ENCODE results near the gene FGD3. TPM values are rescaled to one million over a fixed set of nuclear protein-coding genes. Genes with fewer than 3 reads are reported as not detected.
A peak's percentile ranks its signal among the peaks of the same experiment; 100 is the strongest.

The FGD3 gene
- total and polyA plus RNA-seq, 4 donors, result 6.1 to 45.9 (median 17.6) TPM

- no peak for ATAC-seq (ENCODE audit: insufficient read depth, low FRiP score)
- Histone ChIP-seq H3K27me3 (ENCODE audit: control insufficient read depth in 3 of 3, insufficient read depth in 3 of 3, low read length in 2 of 3) (no peaks in the 10 kb centered on the region), H3K27ac (ENCODE audit: low read depth in 1 of 2, low read length in 1 of 2) (no peak overlapping the region), H3K4me1 (ENCODE audit: control insufficient read depth in 5 of 5, insufficient read depth in 5 of 5, low read length in 5 of 5) (peaks cover 0 to 12% (median 9%) of the 10 kb centered on the region in 5 donors), H3K36me3 (ENCODE audit: control insufficient read depth in 4 of 4, insufficient read depth in 4 of 4, low read length in 4 of 4) (no peaks in the 10 kb centered on the region), H3K4me3 (no peak overlapping the region), H3K9ac (ENCODE audit: insufficient read depth in 1 of 2, low read length in 2 of 2) (no peak overlapping the region), H3K9me3 (ENCODE audit: control insufficient read depth in 4 of 4, insufficient read depth in 3 of 4, low read length in 3 of 4) (no peaks in the 10 kb centered on the region)
- no peak for TF ChIP-seq CTCF (IDR thresholded peaks at IDR 0.05; ENCODE audit: control extremely low read depth, extremely low read depth)
- 86 to 92% methylated on average over 13 of the region's 13 CpGs for WGBS, 2 donors
- DNase-seq, result peak in 1 of 3 donors; percentile 7
Observed at GRCh38 chr9:93079371-93079770, 132.0 kb downstream of the FGD3 start.

GRCh38 chr9:93080406-93080805, 133.1 kb downstream of the FGD3 start:
- Histone ChIP-seq H3K27me3 (ENCODE audit: control insufficient read depth in 3 of 3, insufficient read depth in 3 of 3, low read length in 2 of 3) (no peaks in the 10 kb centered on the region), H3K9ac (ENCODE audit: insufficient read depth in 1 of 2, low read length in 2 of 2) (no peak overlapping the region), H3K27ac (ENCODE audit: low read depth in 1 of 2, low read length in 1 of 2) (no peak overlapping the region), H3K4me1 (ENCODE audit: control insufficient read depth in 5 of 5, insufficient read depth in 5 of 5, low read length in 5 of 5) (peaks cover 0 to 12% (median 9%) of the 10 kb centered on the region in 5 donors), H3K4me3 (no peak overlapping the region), H3K36me3 (ENCODE audit: control insufficient read depth in 4 of 4, insufficient read depth in 4 of 4, low read length in 4 of 4) (no peaks in the 10 kb centered on the region), H3K9me3 (ENCODE audit: control insufficient read depth in 4 of 4, insufficient read depth in 3 of 4, low read length in 3 of 4) (no peaks in the 10 kb centered on the region)
- ATAC-seq (ENCODE audit: insufficient read depth, low FRiP score) (no peak), DNase-seq (peak in 1 of 3 donors; percentile 6)
- no peak for TF ChIP-seq CTCF (IDR thresholded peaks at IDR 0.05; ENCODE audit: control extremely low read depth, extremely low read depth)
- 91 to 98% methylated on average over 9 of the region's 9 CpGs for WGBS, 2 donors

- Histone ChIP-seq H3K36me3 (ENCODE audit: control insufficient read depth in 4 of 4, insufficient read depth in 4 of 4, low read length in 4 of 4) (no peaks in the 10 kb centered on the region), H3K4me1 (ENCODE audit: control insufficient read depth in 5 of 5, insufficient read depth in 5 of 5, low read length in 5 of 5) (peaks cover 0 to 12% (median 9%) of the 10 kb centered on the region in 5 donors), H3K27ac (ENCODE audit: low read depth in 1 of 2, low read length in 1 of 2) (no peak overlapping the region), H3K4me3 (no peak overlapping the region), H3K9me3 (ENCODE audit: control insufficient read depth in 4 of 4, insufficient read depth in 3 of 4, low read length in 3 of 4) (peaks cover 0 to 3% (median 0%) of the 10 kb centered on the region in 4 donors), H3K9ac (ENCODE audit: insufficient read depth in 1 of 2, low read length in 2 of 2) (no peak overlapping the region), H3K27me3 (ENCODE audit: control insufficient read depth in 3 of 3, insufficient read depth in 3 of 3, low read length in 2 of 3) (no peaks in the 10 kb centered on the region)
- WGBS, 2 donors, result 92 to 94% methylated on average over 10 of the region's 10 CpGs
- DNase-seq (peak in 1 of 3 donors; percentile 13), ATAC-seq (ENCODE audit: insufficient read depth, low FRiP score) (no peak)
- no peak for TF ChIP-seq CTCF (IDR thresholded peaks at IDR 0.05; ENCODE audit: control extremely low read depth, extremely low read depth)
Observed at GRCh38 chr9:93081081-93081529, 133.8 kb downstream of the FGD3 start.

- Histone ChIP-seq H3K27ac (ENCODE audit: low read depth in 1 of 2, low read length in 1 of 2) (no peak overlapping the region), H3K36me3 (ENCODE audit: control insufficient read depth in 4 of 4, insufficient read depth in 4 of 4, low read length in 4 of 4) (no peaks in the 10 kb centered on the region), H3K9ac (ENCODE audit: insufficient read depth in 1 of 2, low read length in 2 of 2) (no peak overlapping the region), H3K27me3 (ENCODE audit: control insufficient read depth in 3 of 3, insufficient read depth in 3 of 3, low read length in 2 of 3) (no peaks in the 10 kb centered on the region), H3K4me3 (no peak overlapping the region), H3K9me3 (ENCODE audit: control insufficient read depth in 4 of 4, insufficient read depth in 3 of 4, low read length in 3 of 4) (peaks cover 0 to 3% (median 0%) of the 10 kb centered on the region in 4 donors), H3K4me1 (ENCODE audit: control insufficient read depth in 5 of 5, insufficient read depth in 5 of 5, low read length in 5 of 5) (peaks cover 0 to 14% (median 9%) of the 10 kb centered on the region in 5 donors)
- ATAC-seq (ENCODE audit: insufficient read depth, low FRiP score) (no peak), DNase-seq (no peak)
- no peak for TF ChIP-seq CTCF (IDR thresholded peaks at IDR 0.05; ENCODE audit: control extremely low read depth, extremely low read depth)
- 67 to 86% methylated on average over 3 of the region's 3 CpGs for WGBS, 2 donors
Observed at GRCh38 chr9:93081931-93082330, 134.6 kb downstream of the FGD3 start.

Measured in lung (tissue), 12 donors.